Neural cell (in vitro differentiated cells): ENCODE measurements around the gene NDST1. TPM values are rescaled to one million over a fixed set of nuclear protein-coding genes. Genes with fewer than 3 reads are reported as not detected.

Experiments
- H2AFZ ChIP-seq: fragments of 200-600, 300-800 bp; sonication (generic), shearing (Covaris generic); 2 replicates; pipeline ENCODE4 v1.6.0; 2014; ENCODE audit warnings: low read depth, mild to moderate bottlenecking, antibody characterized with exemption, low read length, moderate library complexity
- H3F3A ChIP-seq: fragments of 200-600 bp; shearing (Covaris generic); 2 replicates; pipeline ENCODE4 v1.6.1; 2016; ENCODE audit warnings: mild to moderate bottlenecking, moderate library complexity, mixed read lengths, antibody characterized with exemption, low read length; ENCODE audit not compliant: insufficient read depth, poor library complexity, severe bottlenecking
- H3K27ac ChIP-seq: fragments of 200-600, 300-800 bp; sonication (generic), shearing (Covaris generic); 2 replicates; pipeline ENCODE4 v1.5.1; 2014; ENCODE audit warnings: mild to moderate bottlenecking, low read length, moderate library complexity
- H3K27me3 ChIP-seq: fragments of 300-800, 200-600 bp; sonication (generic), shearing (Covaris generic); 2 replicates; pipeline ENCODE4 v1.6.0; 2014; ENCODE audit warnings: mild to moderate bottlenecking, low read depth, low read length, moderate library complexity; ENCODE audit not compliant: insufficient read depth
- H3K36me3 ChIP-seq: fragments of 300-800, 200-600 bp; sonication (generic), shearing (Covaris generic); 2 replicates; pipeline ENCODE4 v1.5.1; 2014; ENCODE audit warnings: mild to moderate bottlenecking, antibody characterized with exemption, low read length, moderate library complexity; ENCODE audit not compliant: insufficient read depth
- H3K4me2 ChIP-seq: fragments of 300-800, 200-600 bp; sonication (generic), shearing (Covaris generic); 2 replicates; pipeline ENCODE4 v1.6.0; 2014; ENCODE audit warnings: mild to moderate bottlenecking, low read length
- H3K4me3 ChIP-seq: fragments of 300-800, 200-600 bp; sonication (generic), shearing (Covaris generic); 2 replicates; pipeline ENCODE4 v1.5.1; 2014; ENCODE audit warnings: mild to moderate bottlenecking, low read length, moderate library complexity
- H3K79me2 ChIP-seq: fragments of 200-600 bp; shearing (Covaris generic); replicated peaks from 2 replicates; pipeline ENCODE4 v1.6.0; 2014; ENCODE audit warnings: mild to moderate bottlenecking, low read length, moderate library complexity; ENCODE audit not compliant: insufficient read depth
- H3K9ac ChIP-seq: fragments of 300-800, 200-600 bp; sonication (generic), shearing (Covaris generic); 2 replicates; pipeline ENCODE4 v1.6.1; 2016; ENCODE audit warnings: mild to moderate bottlenecking, low read length, mixed read lengths
- H3K9me2 ChIP-seq: fragments of 200-600 bp; shearing (Covaris generic); 2 replicates; pipeline ENCODE4 v1.6.1; 2016; ENCODE audit warnings: mild to moderate bottlenecking, low read length, mixed read lengths; ENCODE audit not compliant: insufficient read depth
- H3K9me3 ChIP-seq: fragments of 200-600, 300-800 bp; sonication (generic), shearing (Covaris generic); 2 replicates; pipeline ENCODE4 v1.6.1; 2016; ENCODE audit warnings: mild to moderate bottlenecking, mixed run types, low read length, moderate library complexity, mixed read lengths
- H4K20me1 ChIP-seq: fragments of 200-600 bp; shearing (Covaris generic); 2 replicates; pipeline ENCODE4 v1.6.1; 2016; ENCODE audit warnings: mild to moderate bottlenecking, mixed run types; ENCODE audit not compliant: insufficient read depth
- EP300 ChIP-seq: fragments of 450-650 bp; conservative IDR thresholded peaks from 2 replicates; pipeline ENCODE4 v1.6.1; 2014; ENCODE audit warnings: antibody characterized with exemption, mild to moderate bottlenecking, moderate library complexity; ENCODE audit not compliant: poor library complexity, severe bottlenecking
- EZH2 ChIP-seq: fragments of 200-600, 300-800 bp; shearing (Covaris generic), sonication (generic); IDR thresholded peaks from 2 replicates; pipeline ENCODE4 v1.6.1; 2014; ENCODE audit warnings: antibody characterized with exemption, low read length, borderline replicate concordance, mild to moderate bottlenecking; ENCODE audit not compliant: insufficient read depth, poor library complexity, severe bottlenecking
- MXI1 ChIP-seq: fragments of 450-650 bp; conservative IDR thresholded peaks from 2 replicates; pipeline ENCODE4 v1.6.1; 2014; ENCODE audit warnings: antibody characterized with exemption, mild to moderate bottlenecking; ENCODE audit not compliant: poor library complexity, severe bottlenecking
- POLR2AphosphoS5 ChIP-seq: IDR thresholded peaks from 2 replicates; pipeline ENCODE4 v1.6.1; 2012
- RAD21 ChIP-seq: fragments of 450-650 bp; conservative IDR thresholded peaks from 2 replicates; pipeline ENCODE4 v1.6.1; 2014; ENCODE audit warnings: antibody characterized with exemption, mild to moderate bottlenecking, moderate library complexity
- SMC3 ChIP-seq: fragments of 450-650 bp; conservative IDR thresholded peaks from 2 replicates; pipeline ENCODE4 v1.6.1; 2014; ENCODE audit warnings: antibody characterized with exemption, mild to moderate bottlenecking, moderate library complexity; ENCODE audit not compliant: poor library complexity
- TAF1 ChIP-seq: IDR thresholded peaks from 2 replicates; pipeline ENCODE4 v1.6.1; 2012; ENCODE audit warnings: low read depth
- polyA plus RNA-seq: library from polyadenylated mRNA; depleted of rRNA; stranded (reverse); fragments of >200 nt; gene quantifications from 2 replicates; pipeline ENCODE4 v1.2.3, GENCODE V29; 2014
- TF ChIP-seq, protein P1 (sequence below): fragments of 450-650 bp; IDR thresholded peaks from 2 replicates; pipeline ENCODE4 v1.5.1; 2014; ENCODE audit warnings: antibody characterized with exemption, mild to moderate bottlenecking, moderate library complexity; ENCODE audit not compliant: poor library complexity, severe bottlenecking
- TF ChIP-seq, protein P2 (sequence below): IDR thresholded peaks from 2 replicates; pipeline ENCODE4 v1.6.1; 2012; ENCODE audit warnings: borderline replicate concordance

NDST1 gene
- polyA plus RNA-seq, 1 donor from 2014 or later, result 15.6 TPM

DNA sequence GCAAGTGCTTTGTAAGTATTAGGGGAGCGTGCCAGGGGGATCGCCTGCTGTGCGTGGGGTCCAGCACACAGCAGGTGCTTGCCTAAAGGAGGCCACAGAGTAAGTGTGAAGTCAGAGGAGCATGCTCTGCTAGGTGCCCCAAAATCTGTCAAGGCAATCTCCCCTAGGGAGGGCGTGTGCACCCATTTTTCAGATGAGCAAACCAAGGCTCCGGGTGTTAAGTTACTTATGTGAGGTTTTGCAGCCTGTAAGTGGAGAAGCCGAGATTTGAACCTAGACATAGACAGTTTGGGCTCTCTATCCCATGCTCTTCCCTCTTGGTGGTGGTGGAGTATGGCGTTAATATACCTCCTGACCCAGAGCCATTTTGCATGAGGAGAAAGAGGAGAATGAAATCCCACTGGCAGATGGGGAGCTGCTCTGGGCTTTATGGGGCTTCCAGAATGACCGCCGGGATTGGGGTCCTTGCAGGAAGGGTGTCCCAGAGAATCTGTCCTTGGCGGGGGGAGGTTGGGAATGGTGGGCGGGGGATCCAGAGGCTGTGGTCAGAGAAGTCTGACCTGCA lies 14.1 kb downstream of the NDST1 start:
- H3K4me3 ChIP-seq, result no peak overlapping the region
- no peak overlapping the region for H2AFZ ChIP-seq
- H3K36me3 ChIP-seq, result no peaks in the 10 kb centered on the region
- no peak overlapping the region for H3K4me2 ChIP-seq
- no peak overlapping the region for H3K27ac ChIP-seq
- H3K9me2 ChIP-seq, result no peaks in the 10 kb centered on the region
- H3K9me3 ChIP-seq, result no peaks in the 10 kb centered on the region
- H3K27me3 ChIP-seq, result no peaks in the 10 kb centered on the region
- H4K20me1 ChIP-seq, result no peaks in the 10 kb centered on the region
- no peaks in the 10 kb centered on the region for H3F3A ChIP-seq
- H3K9ac ChIP-seq, result no peak overlapping the region
- TF ChIP-seq SMC3 (no peak), POLR2AphosphoS5 (no peak), TAF1 (no peak), RAD21 (no peak), MXI1 (no peak), EZH2 (no peak), EP300 (no peak)
- TF ChIP-seq, protein P1, sequence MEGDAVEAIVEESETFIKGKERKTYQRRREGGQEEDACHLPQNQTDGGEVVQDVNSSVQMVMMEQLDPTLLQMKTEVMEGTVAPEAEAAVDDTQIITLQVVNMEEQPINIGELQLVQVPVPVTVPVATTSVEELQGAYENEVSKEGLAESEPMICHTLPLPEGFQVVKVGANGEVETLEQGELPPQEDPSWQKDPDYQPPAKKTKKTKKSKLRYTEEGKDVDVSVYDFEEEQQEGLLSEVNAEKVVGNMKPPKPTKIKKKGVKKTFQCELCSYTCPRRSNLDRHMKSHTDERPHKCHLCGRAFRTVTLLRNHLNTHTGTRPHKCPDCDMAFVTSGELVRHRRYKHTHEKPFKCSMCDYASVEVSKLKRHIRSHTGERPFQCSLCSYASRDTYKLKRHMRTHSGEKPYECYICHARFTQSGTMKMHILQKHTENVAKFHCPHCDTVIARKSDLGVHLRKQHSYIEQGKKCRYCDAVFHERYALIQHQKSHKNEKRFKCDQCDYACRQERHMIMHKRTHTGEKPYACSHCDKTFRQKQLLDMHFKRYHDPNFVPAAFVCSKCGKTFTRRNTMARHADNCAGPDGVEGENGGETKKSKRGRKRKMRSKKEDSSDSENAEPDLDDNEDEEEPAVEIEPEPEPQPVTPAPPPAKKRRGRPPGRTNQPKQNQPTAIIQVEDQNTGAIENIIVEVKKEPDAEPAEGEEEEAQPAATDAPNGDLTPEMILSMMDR, result no peak
- TF ChIP-seq, protein P2, sequence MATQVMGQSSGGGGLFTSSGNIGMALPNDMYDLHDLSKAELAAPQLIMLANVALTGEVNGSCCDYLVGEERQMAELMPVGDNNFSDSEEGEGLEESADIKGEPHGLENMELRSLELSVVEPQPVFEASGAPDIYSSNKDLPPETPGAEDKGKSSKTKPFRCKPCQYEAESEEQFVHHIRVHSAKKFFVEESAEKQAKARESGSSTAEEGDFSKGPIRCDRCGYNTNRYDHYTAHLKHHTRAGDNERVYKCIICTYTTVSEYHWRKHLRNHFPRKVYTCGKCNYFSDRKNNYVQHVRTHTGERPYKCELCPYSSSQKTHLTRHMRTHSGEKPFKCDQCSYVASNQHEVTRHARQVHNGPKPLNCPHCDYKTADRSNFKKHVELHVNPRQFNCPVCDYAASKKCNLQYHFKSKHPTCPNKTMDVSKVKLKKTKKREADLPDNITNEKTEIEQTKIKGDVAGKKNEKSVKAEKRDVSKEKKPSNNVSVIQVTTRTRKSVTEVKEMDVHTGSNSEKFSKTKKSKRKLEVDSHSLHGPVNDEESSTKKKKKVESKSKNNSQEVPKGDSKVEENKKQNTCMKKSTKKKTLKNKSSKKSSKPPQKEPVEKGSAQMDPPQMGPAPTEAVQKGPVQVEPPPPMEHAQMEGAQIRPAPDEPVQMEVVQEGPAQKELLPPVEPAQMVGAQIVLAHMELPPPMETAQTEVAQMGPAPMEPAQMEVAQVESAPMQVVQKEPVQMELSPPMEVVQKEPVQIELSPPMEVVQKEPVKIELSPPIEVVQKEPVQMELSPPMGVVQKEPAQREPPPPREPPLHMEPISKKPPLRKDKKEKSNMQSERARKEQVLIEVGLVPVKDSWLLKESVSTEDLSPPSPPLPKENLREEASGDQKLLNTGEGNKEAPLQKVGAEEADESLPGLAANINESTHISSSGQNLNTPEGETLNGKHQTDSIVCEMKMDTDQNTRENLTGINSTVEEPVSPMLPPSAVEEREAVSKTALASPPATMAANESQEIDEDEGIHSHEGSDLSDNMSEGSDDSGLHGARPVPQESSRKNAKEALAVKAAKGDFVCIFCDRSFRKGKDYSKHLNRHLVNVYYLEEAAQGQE, result no peak
- H3K79me2 ChIP-seq, result peaks cover 15% of the 10 kb centered on the region

DNA sequence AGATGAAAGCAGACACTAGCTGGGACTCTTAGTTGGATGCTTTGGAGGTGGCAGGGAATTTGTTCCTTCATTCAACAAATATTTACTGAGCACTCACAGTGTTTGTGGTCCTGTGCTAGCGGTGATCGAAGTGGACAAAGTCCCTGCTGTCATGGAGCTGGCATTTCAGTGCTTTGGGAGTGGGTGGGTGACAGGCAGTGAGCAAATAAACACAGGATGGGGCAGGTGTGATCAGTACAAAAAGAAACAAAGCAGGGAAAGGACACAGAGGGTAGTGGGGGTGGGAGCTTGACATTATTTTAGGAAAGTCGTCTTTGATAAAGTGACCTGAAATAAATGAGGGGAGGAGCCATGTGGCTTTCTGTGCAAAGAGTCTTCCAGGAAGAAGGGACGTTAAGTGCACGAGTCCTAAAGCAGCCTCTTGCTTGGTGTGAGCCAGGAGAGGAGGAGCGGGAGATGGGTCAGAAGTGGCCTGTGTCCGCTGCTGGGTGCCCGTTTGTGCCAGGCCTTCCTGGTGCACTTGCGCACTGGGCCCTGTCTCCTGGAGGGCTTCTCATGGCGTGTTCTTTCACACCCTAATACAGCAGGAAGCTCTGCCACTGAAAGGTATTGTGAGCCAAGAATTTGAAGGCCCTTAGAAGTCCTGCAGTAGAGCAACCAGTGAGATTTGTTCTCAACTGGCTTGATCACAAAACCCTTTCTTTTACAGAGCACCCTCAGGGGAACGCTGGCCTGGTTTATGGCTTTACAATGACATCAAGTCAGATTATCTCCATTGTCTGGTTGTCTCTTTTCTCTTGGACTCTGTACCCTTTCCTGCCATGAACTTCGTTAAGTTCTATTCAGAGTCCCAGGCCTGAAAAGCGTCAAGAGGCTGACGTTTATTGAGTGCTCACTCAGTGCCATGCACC lies 14.8 kb downstream of the NDST1 start:
- H3K79me2 ChIP-seq, result peaks cover 14% of the 10 kb centered on the region
- no peak overlapping the region for H3K4me2 ChIP-seq
- no peak overlapping the region for H3K4me3 ChIP-seq
- H4K20me1 ChIP-seq, result no peaks in the 10 kb centered on the region
- no peaks in the 10 kb centered on the region for H3K36me3 ChIP-seq
- H3K27ac ChIP-seq, result no peak overlapping the region
- H3K9me3 ChIP-seq, result no peaks in the 10 kb centered on the region
- TF ChIP-seq EP300, result no peak
- TF ChIP-seq, protein P1, result no peak
- TF ChIP-seq POLR2AphosphoS5, result no peak
- TF ChIP-seq EZH2, result no peak
- no peak for TF ChIP-seq RAD21
- no peak for TF ChIP-seq TAF1
- TF ChIP-seq, protein P2, result no peak
- no peak for TF ChIP-seq MXI1
- TF ChIP-seq SMC3, result no peak
- no peak overlapping the region for H3K9ac ChIP-seq
- no peaks in the 10 kb centered on the region for H3K27me3 ChIP-seq
- H3K9me2 ChIP-seq, result no peaks in the 10 kb centered on the region
- H2AFZ ChIP-seq, result no peak overlapping the region
- H3F3A ChIP-seq, result no peaks in the 10 kb centered on the region
